ENCODE measurements around the gene MED9.
A peak's percentile ranks its signal among the peaks of the same experiment; 100 is the strongest.
"Not testable (repeated sequence)": the region's sequence is repeated elsewhere in the genome, so short reads cannot be mapped to it uniquely, and the experiment has no call there.

MED9 gene

DNA sequence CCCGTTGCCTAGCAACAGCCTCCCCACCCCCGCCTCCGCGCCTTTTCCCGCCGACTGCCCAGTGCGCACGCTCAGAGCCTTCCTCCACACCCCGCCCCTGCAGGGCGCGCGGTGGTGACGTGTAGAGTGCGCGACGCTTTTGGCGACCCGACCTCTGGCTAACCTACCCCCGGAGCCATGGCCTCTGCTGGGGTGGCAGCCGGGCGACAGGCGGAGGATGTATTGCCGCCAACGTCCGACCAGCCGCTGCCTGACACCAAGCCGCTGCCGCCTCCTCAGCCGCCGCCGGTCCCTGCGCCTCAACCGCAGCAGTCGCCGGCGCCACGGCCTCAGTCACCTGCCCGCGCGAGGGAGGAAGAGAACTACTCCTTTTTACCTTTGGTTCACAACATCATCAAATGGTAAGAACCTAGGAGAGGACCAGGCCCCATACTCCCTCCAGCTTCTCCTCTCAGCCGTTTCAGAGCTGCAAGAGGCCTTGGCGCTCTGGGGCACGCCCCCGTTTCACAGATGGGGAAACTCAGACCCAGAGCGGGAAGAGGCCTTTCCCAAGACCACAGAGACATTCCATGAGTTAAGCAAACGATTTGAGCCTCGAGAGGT lies at the start of gene MED9:
Gene MED9 (plus strand): TSS at position 136 of the 603 bp plus-strand sequence. CDS start 42 bp downstream, at position 178.
- DNase-seq (ENCODE audit: low read depth in 3 of 3): peak; percentile 86 to 95 (median 88)

- DNase-seq (ENCODE audit: low read depth in 3 of 3): no peak
Measured at GRCh38 chr17:17429222-17429621, 47.6 kb upstream of the MED9 start.

DNA sequence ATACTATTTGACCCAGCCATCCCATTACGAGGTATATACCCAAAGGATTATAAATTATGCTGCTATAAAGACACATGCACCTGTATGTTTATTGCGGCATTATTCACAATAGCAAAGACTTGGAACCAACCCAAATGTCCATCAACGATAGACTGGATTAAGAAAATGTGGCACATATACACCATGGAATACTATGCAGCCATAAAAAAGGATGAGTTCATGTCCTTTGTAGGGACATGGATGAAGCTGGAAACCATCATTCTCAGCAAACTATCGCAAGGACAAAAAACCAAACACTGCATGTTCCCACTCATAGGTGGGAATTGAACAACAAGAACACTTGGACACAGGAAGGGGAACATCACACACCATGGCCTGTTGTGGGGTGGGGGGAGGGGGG lies 45.9 kb upstream of the MED9 start:
- not testable (repeated sequence) for DNase-seq (ENCODE audit: low read depth in 3 of 3)

DNA sequence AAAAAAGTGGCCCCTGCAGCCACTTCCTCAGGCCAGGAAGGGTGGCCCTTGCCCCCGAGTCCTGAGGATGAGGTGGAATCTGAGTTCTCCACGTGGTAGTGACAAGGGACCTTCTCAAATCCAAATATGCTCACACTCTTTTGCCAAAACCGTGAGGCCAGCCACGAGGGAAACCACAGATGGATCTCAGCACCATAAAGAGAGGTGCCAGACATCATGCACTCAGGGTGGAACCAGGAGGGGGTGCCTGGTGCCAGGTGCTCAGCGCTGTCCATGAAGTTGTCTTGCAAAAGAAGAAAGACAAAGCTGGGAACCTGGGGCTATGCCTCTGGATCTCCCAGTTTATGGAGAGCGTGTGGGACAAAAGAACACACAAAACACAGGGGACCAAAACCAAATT lies 45.2 kb upstream of the MED9 start:
- DNase-seq (ENCODE audit: low read depth in 3 of 3): no peak

- DNase-seq (ENCODE audit: low read depth in 3 of 3): no peak
Measured at GRCh38 chr17:17433000-17433703, 43.6 kb upstream of the MED9 start.

DNA sequence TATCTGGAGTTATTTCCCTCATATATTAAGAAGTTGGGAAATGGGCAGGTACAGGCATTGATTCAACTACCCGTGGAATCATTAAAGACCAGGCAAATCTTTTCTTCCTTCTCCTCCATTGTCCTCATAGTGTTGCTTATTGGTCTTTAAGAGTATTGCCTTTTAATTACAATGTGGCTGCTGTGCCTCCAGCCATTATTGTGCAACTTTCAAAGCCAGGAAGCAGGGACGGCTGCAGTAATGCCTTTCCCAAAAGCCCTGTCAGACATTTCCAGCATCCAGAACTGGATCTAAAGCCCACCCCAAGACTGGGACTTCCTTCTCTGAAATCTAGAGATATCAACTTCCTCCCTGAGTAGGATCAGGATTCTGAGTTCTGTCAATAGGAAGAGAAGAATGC lies 42.3 kb upstream of the MED9 start:
- DNase-seq (ENCODE audit: low read depth in 3 of 3): no peak

DNA sequence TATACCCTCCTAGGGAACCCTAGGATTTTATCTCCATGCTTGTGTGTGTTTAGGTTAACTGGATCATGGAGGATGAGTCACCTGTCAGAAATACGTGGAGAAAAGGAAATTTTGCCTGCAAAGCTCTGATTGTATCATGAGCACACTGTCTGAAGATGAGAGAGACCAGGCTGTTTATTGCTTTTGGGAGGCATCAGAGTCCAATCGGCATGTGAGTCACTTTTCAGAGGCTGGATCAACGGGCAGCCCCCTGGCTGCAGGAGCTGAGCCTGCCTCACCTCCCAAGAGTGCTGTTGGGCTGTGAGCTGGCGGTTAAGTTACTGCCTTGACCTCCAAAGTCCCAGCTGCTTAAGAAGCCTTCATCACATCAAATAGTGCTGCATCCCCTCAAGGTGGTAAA lies 41.5 kb upstream of the MED9 start:
- no peak for DNase-seq (ENCODE audit: low read depth in 3 of 3)

DNA sequence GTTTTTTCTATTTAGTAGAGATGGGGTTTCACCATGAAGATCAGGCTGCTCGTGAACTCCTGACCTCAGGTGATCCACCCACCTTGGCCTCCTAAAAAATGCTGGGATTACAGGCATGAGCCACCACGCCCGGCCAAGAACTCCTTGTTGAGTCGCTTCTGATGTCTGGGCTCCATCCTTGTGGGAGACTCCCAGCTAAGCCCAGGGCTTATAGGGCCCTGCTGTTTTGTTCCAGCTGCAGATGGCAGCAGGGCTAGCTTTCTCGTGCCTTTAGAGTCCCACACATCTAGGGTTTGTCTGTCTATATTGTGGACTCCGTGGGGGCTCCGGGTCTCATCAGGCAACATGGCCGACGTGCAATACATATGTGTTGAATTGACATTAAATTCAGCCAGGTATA lies 39.3 kb upstream of the MED9 start:
- no peak for DNase-seq (ENCODE audit: low read depth in 3 of 3)

DNA sequence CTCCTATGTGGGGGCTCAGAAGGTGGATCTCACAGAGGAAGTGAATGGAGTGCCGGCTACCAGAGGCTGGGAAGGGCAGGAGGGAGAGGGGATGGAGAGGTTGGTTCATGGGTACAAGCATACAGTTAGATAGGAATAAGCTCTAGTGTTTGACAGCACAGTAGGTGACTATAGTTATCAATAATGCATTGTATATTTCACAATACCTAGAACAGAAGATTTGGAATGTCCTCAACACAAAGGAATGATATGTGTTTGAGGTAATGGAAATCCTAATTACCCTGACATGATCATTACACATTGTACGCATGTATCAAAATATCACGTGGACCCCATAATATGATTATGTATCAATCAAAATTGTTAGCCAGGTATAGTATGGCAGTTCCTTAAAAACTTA lies 38.9 kb upstream of the MED9 start:
- DNase-seq (ENCODE audit: low read depth in 3 of 3): no peak

DNA sequence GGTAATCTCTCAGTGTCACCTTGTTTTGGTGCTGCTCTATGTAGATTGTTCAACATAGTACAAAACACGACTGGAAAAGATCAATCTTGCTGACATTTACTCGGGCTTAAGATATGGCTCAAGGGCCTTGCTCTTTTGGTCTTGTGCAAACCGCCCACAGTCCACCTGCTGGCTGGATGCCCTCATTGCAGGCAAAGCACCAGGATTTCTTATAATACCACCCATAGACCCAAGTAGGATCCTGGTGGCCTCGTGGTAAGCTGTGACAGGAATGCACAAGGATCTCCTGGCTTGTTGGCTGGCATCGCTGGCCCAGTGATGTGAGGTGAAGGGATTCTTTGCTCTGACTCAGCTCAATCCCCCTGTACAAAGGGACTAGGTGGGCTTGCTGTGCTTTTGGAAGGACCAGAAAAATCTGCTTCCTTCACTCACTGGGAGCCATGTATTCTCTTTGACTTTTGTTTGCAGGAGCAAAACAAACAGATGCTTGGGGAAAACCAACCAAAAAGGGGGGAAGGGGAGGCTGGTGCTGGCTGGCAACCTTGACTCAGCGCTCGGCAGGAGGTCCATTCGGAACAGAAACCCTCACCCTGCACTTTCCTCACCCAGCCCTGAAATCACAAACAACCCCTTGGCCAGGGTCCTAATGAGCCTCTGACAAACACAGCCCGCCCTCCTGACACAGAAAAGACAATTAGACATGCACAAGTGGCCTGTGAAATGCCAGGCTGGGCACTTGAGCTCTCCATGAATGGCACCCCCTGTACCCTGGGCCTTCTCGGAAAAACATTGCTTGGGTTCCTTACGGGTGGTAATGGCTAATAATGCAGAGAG lies 36.6 kb upstream of the MED9 start:
- DNase-seq (ENCODE audit: low read depth in 3 of 3): peak; percentile 57 to 65 (median 62)

GRCh38 chr17:17440938-17441675 lies 35.7 kb upstream of the MED9 start:
- DNase-seq (ENCODE audit: low read depth in 3 of 3): no peak

DNA sequence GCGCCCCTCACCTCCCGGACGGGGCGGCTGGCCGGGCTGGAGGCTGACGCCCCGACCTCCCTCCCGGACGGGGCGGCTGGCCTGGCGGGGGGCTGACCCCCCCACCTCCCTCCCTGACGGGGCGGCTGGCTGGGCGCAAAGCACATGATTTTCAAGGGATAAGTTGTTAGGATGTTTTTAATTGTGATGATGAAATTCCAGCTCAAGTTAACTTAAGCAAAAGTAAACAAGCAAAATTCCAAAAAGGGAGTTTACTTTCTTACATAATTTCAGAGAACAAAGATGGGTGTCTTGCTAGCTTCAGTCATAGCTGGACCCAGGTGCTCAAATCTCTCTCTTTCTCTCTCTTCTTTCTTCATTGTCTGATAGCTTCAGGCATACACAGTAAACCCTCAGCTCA lies 33.6 kb upstream of the MED9 start:
- no peak for DNase-seq (ENCODE audit: low read depth in 3 of 3)

DNA sequence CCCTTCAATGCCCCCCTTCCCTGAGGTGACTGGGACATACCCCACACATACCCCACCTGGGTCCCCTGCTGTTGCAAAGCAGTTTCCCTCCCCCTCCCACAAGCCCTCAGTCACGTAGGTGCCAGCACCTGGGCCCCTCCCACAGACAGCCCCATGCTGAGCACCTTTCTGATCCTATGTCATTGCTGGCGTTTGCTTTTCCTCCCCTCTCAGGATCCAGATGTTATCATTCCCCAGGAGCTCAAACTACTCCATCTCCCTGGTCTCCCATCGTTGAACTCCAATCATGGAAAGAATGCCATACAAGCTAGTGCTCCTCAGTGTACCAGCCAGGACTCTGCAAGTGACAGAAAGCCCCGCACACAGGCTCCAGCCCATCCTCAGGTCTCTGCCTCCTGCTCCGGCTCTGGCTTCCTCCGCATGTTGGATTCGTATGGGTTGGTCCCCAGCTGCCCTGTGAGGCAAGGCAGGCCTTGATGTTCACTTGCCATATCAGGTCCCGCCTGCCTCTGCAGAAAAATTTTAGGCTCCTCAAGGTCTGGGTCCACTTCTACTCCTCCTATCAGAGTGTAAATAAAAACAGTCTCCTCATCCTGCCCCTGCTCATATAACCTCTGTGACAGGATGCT lies 31.4 kb upstream of the MED9 start:
- no peak for DNase-seq (ENCODE audit: low read depth in 3 of 3)

GRCh38 chr17:17445925-17446665 lies 30.7 kb upstream of the MED9 start:
- DNase-seq (ENCODE audit: low read depth in 3 of 3): no peak

GRCh38 chr17:17446666-17447155 lies 30.1 kb upstream of the MED9 start:
- DNase-seq (ENCODE audit: low read depth in 3 of 3): no peak

DNA sequence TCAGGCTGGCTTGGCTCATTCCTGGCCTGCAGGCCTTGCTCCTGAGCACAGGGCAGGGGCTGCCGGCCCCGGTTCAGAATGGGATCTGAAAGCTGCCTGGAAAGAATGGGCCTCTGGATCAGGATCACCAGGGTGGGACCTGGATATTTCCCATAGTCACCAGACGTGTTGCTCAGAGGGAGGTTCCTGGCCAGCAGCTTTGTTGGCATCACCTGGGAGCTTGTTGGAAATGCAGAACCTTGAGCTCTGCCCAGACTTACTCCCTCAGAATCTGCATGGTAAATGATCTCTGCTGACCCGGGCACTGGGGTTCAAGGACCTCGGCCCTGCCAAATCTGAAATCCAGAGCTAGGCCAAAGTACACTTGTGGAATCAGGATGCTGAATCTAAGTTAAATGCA lies 29.5 kb upstream of the MED9 start:
- no peak for DNase-seq (ENCODE audit: low read depth in 3 of 3)

DNA sequence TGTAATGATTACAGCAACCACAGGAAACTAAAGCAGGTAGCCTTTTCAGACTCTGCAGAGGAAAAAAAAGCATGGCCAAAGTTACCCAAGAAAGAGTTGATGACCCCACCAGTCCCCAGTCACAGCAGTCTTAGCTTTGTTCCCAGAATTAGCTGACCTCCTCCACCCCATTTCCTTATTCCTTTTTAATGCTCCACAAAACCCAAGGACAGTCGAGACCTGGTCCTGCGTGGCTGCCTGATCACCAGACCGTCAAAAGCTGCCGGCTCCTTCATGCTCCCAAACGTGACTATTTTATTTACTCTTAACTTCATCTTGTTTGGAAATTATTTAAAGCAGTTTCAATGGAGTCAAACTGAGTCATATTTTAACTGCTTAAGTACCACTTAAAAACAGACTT lies 28.7 kb upstream of the MED9 start:
- DNase-seq (ENCODE audit: low read depth in 3 of 3): no peak

DNA sequence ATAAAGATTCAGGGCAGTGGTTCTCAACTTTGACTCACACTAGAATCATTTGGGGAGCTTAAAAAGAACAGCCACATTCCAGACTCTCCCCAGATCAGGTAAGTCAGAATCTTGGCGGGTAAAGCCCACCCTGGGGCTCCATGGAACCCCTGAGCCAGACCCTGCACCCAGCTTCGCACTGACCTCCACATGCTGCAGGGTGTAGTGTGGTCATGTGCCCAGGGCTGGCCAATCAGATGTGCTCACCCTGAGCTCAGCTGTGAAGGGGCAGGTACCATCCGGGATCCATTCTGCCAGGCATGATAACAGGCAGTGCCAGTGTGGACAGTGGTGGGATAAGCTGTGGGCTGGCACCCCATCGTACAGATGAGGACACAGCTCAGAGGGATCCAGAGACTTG lies 28.1 kb upstream of the MED9 start:
- DNase-seq (ENCODE audit: low read depth in 3 of 3): no peak

- DNase-seq (ENCODE audit: low read depth in 3 of 3): no peak
Measured at GRCh38 chr17:17453088-17453487, 23.7 kb upstream of the MED9 start.

GRCh38 chr17:17454276-17454675 lies 22.5 kb upstream of the MED9 start:
- DNase-seq (ENCODE audit: low read depth in 3 of 3): no peak

DNA sequence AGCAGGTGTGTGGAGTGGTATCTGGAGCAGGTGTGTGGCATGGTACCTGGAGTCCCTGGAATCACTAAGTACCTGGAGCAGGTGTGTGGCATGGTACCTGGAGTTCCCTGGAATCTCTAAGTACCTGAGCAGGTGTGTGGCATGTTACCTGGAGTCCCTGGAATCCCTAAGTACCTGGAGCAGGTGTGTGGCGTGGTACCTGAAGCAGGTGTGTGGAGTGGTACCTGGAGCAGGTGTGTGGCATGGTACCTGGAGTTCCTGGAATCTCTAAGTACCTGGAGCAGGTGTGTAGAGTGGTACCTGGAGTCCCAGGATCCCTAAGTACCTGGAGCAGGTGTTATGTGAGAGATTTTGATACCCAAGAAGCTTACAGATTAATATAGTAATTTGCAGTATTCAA lies 22.1 kb upstream of the MED9 start:
- DNase-seq (ENCODE audit: low read depth in 3 of 3): not testable (repeated sequence)
